NCI-H128 (cell line): ENCODE results near the gene SCAPER.
"Not testable (repeated sequence)": the region's sequence is repeated elsewhere in the genome, so short reads cannot be mapped to it uniquely, and the experiment has no call there.

ENCODE experiments used
- DNase-seq: peaks from one replicate; lab custom pipeline; 2025; ENCODE audit not compliant: unreplicated experiment; lab: John Stamatoyannopoulos, UW

The SCAPER gene

GRCh38 chr15:76328106-76328696 is 576.9 kb downstream of the SCAPER start:
- DNase-seq, result no peak

GRCh38 chr15:76327191-76328105 is 577.7 kb downstream of the SCAPER start:
- no peak for DNase-seq

- no peak for DNase-seq
These were observed 579.4 kb downstream of the SCAPER start for GRCh38 chr15:76325704-76326103.

GRCh38 chr15:76324066-76324465 is 581.1 kb downstream of the SCAPER start:
- DNase-seq, result no peak

- no peak for DNase-seq
These were observed 583.5 kb downstream of the SCAPER start for GRCh38 chr15:76321602-76322001.

- no peak for DNase-seq
These were observed 584.0 kb downstream of the SCAPER start for GRCh38 chr15:76321171-76321570.

- DNase-seq, result no peak
These were observed 585.1 kb downstream of the SCAPER start for GRCh38 chr15:76320012-76320411.

- DNase-seq, result no peak
These were observed 591.4 kb downstream of the SCAPER start for GRCh38 chr15:76313731-76314130.

- DNase-seq, result not testable (repeated sequence)
These were observed 592.0 kb downstream of the SCAPER start for GRCh38 chr15:76313175-76313567.

- no peak for DNase-seq
These were observed 592.5 kb downstream of the SCAPER start for GRCh38 chr15:76312540-76313174.

GRCh38 chr15:76311100-76311953 is 593.8 kb downstream of the SCAPER start, which contains the start of gene ETFA:
Gene ETFA, minus strand, starts transcription at chr15:76311469. Its CDS starts 81 bp downstream, at chr15:76311388.
- peak; percentile 88 for DNase-seq

GRCh38 chr15:76310475-76311099 is 594.6 kb downstream of the SCAPER start:
- DNase-seq, result no peak

GRCh38 chr15:76309601-76310330 is 595.4 kb downstream of the SCAPER start:
- no peak for DNase-seq

- DNase-seq, result no peak
These were observed 601.2 kb downstream of the SCAPER start for GRCh38 chr15:76303909-76304308.

- DNase-seq, result no peak
These were observed 605.4 kb downstream of the SCAPER start for GRCh38 chr15:76299786-76300185.

- DNase-seq, result no peak
These were observed 606.2 kb downstream of the SCAPER start for GRCh38 chr15:76298986-76299385.

- DNase-seq, result not testable (repeated sequence)
These were observed 607.2 kb downstream of the SCAPER start for GRCh38 chr15:76297951-76298350.
